ENCODE results near the gene GALR3.

- no peak for TF ChIP-seq CTCF (IDR thresholded peaks at IDR 0.05; ENCODE audit: insufficient read depth, low read length)
- no peak for TF ChIP-seq SPI1 (IDR thresholded peaks at IDR 0.05; ENCODE audit: borderline replicate concordance, low read depth)
Observed at GRCh38 chr22:37831472-37831871, 8.3 kb downstream of the GALR3 start.

All from HL-60 (cell line).